ENCODE results near the gene ZNF3.

DNA sequence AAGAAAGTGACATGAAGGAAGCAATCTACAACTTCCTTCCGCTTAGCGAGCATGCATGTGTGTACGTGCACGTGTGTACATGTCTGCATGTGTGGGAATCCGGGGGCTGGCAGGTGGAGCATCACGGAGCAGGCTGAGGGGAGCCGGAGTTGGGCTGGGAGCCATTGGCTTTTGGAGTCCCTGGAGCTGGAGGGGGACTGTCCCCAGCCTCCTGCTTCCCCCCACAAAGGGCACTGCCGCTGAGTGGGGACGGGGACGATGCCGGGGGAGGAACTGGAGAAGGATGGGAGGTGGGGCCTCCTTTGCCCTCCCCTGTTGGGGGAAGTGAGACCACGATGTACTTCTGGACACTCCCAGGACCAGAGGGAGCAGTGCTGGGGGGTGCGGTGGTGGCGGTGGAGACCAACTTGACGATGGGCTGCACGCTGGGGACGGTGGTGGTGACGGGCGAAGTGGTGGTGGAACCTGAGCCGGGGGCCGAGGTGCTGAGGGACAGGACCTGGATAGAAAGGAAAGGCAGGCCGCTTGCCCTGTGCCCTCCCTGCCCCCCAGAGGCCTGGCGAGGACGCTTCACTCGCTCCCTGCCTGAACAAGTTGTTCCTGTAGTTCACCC is 25.7 kb upstream of the ZNF3 start:
- TF ChIP-seq GATA2 (IDR thresholded peaks at IDR 0.05; ENCODE audit: low read depth, low read length) (no peak), GATA3 (IDR thresholded peaks at IDR 0.05; ENCODE audit: low read depth, low read length) (no peak)
